Endothelial cell of umbilical vein (primary cell): Measurements from ENCODE around the gene PLCD4. TPM values are rescaled to one million over a fixed set of nuclear protein-coding genes. Genes with fewer than 3 reads are reported as not detected.
A peak's percentile ranks its signal among the peaks of the same experiment; 100 is the strongest.

ENCODE experiments used
- BruUV-seq: library from RNA; stranded (reverse); fragments of 400-500 nt; replicated peaks from 2 replicates; lab custom pipeline; 2021; lab: Mats Ljungman, UMichigan
- CTCF ChIA-PET: fragments of 300-600, 350-600 bp; sonication (Branson Sonifier 250); formaldehyde crosslinking; loops from one replicate; lab custom pipeline; 2021; ENCODE audit warnings: antibody characterized with exemption, inconsistent platforms; lab: Charles Lee
- POLR2A ChIA-PET: fragments of 300-600, 350-600 bp; sonication (Branson Sonifier 250); formaldehyde crosslinking; loops from one replicate; lab custom pipeline; 2021; ENCODE audit warnings: antibody characterized with exemption, inconsistent platforms; lab: Charles Lee
- DNase-seq: peaks from one replicate; pipeline ENCODE4 v3.0.0-alpha.2; 2011; ENCODE audit warnings: low read depth, low spot score
- FAIRE-seq: peaks from 2 replicates; lab custom pipeline; 2011; peaks lifted over from hg19 to GRCh38; lab: Jason Lieb, UNC
- H2AFZ ChIP-seq: 2 replicates; pipeline ENCODE4 v1.6.0; 2012; ENCODE audit warnings: low read depth, low read length, control low read depth, inconsistent platforms
- H3K27ac ChIP-seq: 2 replicates; pipeline ENCODE4 v1.5.1; 2011; ENCODE audit warnings: low read depth, mild to moderate bottlenecking, control low read depth, low read length, moderate library complexity; ENCODE audit not compliant: insufficient read depth
- H3K27me3 ChIP-seq, 2 experiments: 2 replicates each; pipeline versions ENCODE4 v1.6.0 to v1.6.1; 2011; ENCODE audit warnings: low read length in 2 of 2, mixed read lengths in 1 of 2; ENCODE audit not compliant: control insufficient read depth in 2 of 2, insufficient read depth in 2 of 2
- H3K36me3 ChIP-seq, 2 experiments: 2 replicates in 1 of 2; 3 replicates in 1 of 2; pipeline ENCODE4 v1.5.1; 2011; ENCODE audit warnings: low read length in 2 of 2, mild to moderate bottlenecking in 1 of 2, moderate library complexity in 1 of 2; ENCODE audit not compliant: control insufficient read depth in 2 of 2, insufficient read depth in 2 of 2; ENCODE audit errors: extremely low read depth in 1 of 2
- H3K4me1 ChIP-seq: 3 replicates; pipeline ENCODE4 v1.5.1; 2011; ENCODE audit warnings: mild to moderate bottlenecking, low read length; ENCODE audit not compliant: control insufficient read depth, insufficient read depth; ENCODE audit errors: extremely low read depth
- H3K4me2 ChIP-seq: 2 replicates; pipeline ENCODE4 v1.6.1; 2011; ENCODE audit warnings: low read length, control low read depth, mixed read lengths; ENCODE audit not compliant: insufficient read depth
- H3K4me3 ChIP-seq, 3 experiments: fragments of 200-600 bp in 1 of 3; sonication (generic), shearing (Covaris generic) in 1 of 3; replicated peaks in 1 of 3; 2 replicates each; pipeline ENCODE4 v1.5.1; 2011 to 2016; ENCODE audit warnings: control low read depth in 3 of 3, low read length in 3 of 3, mild to moderate bottlenecking in 2 of 3, inconsistent platforms in 1 of 3, low read depth in 1 of 3, moderate library complexity in 1 of 3; ENCODE audit not compliant: insufficient read depth in 1 of 3
- H3K79me2 ChIP-seq: 2 replicates; pipeline ENCODE4 v1.6.0; 2012; ENCODE audit warnings: low read length, inconsistent platforms; ENCODE audit not compliant: control insufficient read depth, insufficient read depth
- H3K9ac ChIP-seq: replicated peaks from 2 replicates; pipeline ENCODE3; 2011; ENCODE audit warnings: low read length, control low read depth; ENCODE audit not compliant: insufficient read depth; ENCODE audit errors: extremely low read depth
- H3K9me1 ChIP-seq: replicated peaks from 3 replicates; pipeline ENCODE4 v1.6.0; 2011; ENCODE audit warnings: mild to moderate bottlenecking, low read length; ENCODE audit not compliant: control insufficient read depth, insufficient read depth; ENCODE audit errors: extremely low read depth
- H3K9me3 ChIP-seq: replicated peaks from 2 replicates; pipeline ENCODE4 v1.5.1; 2012; ENCODE audit warnings: low read length, inconsistent platforms; ENCODE audit not compliant: control insufficient read depth, insufficient read depth
- H4K20me1 ChIP-seq: replicated peaks from 2 replicates; pipeline ENCODE3; 2011; ENCODE audit warnings: mild to moderate bottlenecking, low read length; ENCODE audit not compliant: control insufficient read depth, insufficient read depth; ENCODE audit errors: extremely low read depth
- EZH2 ChIP-seq: IDR thresholded peaks from 2 replicates; pipeline ENCODE4 v1.6.1; 2012; ENCODE audit warnings: borderline replicate concordance, low read depth, mild to moderate bottlenecking, moderate library complexity, low read length, inconsistent platforms; ENCODE audit not compliant: severe bottlenecking
- FOS ChIP-seq: IDR thresholded peaks from 2 replicates; pipeline ENCODE4 v1.6.1; 2011; ENCODE audit warnings: mild to moderate bottlenecking, low read length, moderate library complexity, borderline replicate concordance; ENCODE audit not compliant: insufficient read depth
- JUN ChIP-seq: IDR thresholded peaks from 2 replicates; pipeline ENCODE4 v1.6.1; 2011; ENCODE audit warnings: borderline replicate concordance, low read depth; ENCODE audit not compliant: insufficient read length, insufficient read depth
- MYC ChIP-seq: IDR thresholded peaks from one replicate; pipeline ENCODE4 v1.6.1; 2011; ENCODE audit warnings: mild to moderate bottlenecking, low read depth, low read length
- POLR2AphosphoS5 ChIP-seq: IDR thresholded peaks from 2 replicates; pipeline ENCODE4 v1.6.1; 2012; ENCODE audit warnings: low read depth, mild to moderate bottlenecking, control low read depth, low read length, moderate library complexity; ENCODE audit not compliant: insufficient read depth
- dilution Hi-C: fragments of 300-500 bp; cut with MboI; formaldehyde crosslinking; loops from one replicate; pipeline ENCODE4 v1.15.0; 2019; ENCODE audit warnings: low sequenced_read_pairs; ENCODE audit not compliant: extremely low pct_ligation_motif_present
- intact Hi-C: fragments of 100-400 bp; cut with micrococcal nuclease; formaldehyde crosslinking; loops from one replicate; pipeline ENCODE4 v1.10.0; 2022
- polyA plus RNA-seq, 4 experiments: library from polyadenylated mRNA; depleted of rRNA in 3 of 4; stranded (reverse) in 3 of 4; unstranded in 1 of 4; fragments of >200 nt; gene quantifications; 2 replicates each; pipeline versions ENCODE4 v1.2.1 to v1.2.3, GENCODE V29; 2011 to 2012; ENCODE audit warnings: missing spikeins in 1 of 4
- total RNA-seq: library from RNA; stranded (reverse); gene quantifications from 2 replicates; pipeline ENCODE4 v1.2.3, GENCODE V29; 2021

Gene PLCD4
- total and polyA plus RNA-seq, 2 donors (not counting 3 experiments of a cell fraction or from before 2014, with no cell fraction given): 2.2 to 3.1 TPM

DNA sequence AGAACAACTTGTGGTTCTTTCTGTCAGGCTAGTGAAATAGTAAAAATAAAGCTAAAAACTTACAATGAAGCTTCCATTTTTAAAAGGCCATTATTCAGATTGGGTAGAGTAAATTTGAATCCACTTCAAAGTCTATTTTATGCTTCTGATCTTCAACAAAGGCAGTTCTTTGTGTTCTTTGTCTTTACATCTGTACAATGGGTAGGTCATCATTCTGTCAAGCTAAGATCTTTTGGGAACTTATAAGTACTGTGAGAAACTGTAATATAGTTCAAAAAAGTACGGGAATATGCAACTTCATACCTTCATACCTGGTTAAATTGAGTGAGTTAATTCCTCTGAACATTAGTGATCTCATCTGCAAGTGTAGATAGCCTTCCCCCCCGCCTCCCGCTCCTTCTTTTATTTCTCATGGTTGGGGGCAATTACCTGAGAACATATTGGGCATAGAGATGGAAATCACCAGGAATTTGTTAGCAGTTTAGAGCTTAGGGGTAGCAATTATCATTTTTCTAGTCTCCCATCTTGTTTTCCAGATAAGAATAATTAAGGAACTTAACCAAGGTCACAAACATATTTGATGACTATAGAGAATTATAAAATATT, 29.3 kb upstream of the PLCD4 start:
- POLR2A ChIA-PET: no interaction called here
- Histone ChIP-seq H3K27ac (no peak overlapping the region), H3K9ac (no peak overlapping the region), H4K20me1 (peaks cover 2% of the 10 kb centered on the region), H3K36me3 (peaks cover 0 to 4% of the 10 kb centered on the region in 2 experiments), H2AFZ (no peak overlapping the region), H3K9me1 (peaks cover 2% of the 10 kb centered on the region), H3K27me3 (no peaks in the 10 kb centered on the region), H3K4me1 (peaks cover 5% of the 10 kb centered on the region), H3K79me2 (peaks cover 57% of the 10 kb centered on the region), H3K4me3 (no peak overlapping the region), H3K4me2 (no peak overlapping the region), H3K9me3 (no peaks in the 10 kb centered on the region)
- dilution Hi-C loops: no loop called here
- intact Hi-C loops: no loop called here
- CTCF ChIA-PET: interaction anchor here (0.8 to 2.0 kb wide), 3 partner anchors 20 to 269 kb away, joined by 3 to 7 read pairs (median 6); no protein-coding TSS in a partner anchor
- no peak for TF ChIP-seq POLR2AphosphoS5
- TF ChIP-seq MYC: no peak
- DNase-seq (no peak), FAIRE-seq (no peak)
- no TSS peak for BruUV-seq

DNA sequence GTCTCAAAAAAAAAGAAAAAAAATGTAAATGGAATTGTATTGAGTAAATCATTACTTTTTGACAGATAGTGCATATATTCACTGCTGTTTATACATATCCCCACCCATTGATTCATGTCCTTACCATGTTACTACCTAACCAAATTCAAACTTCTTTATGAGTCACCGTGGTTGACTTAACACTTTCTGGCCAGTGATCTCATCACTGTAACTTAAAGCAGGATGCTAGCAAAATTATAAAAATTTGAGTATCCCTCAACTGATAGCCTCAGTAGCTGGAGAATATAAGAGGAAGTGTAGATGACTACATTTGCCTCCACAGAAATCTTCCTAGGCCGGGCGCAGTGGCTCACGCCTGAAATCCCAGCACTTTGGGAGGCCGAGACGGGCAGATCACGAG, 25.6 kb upstream of the PLCD4 start:
- intact Hi-C loops: no loop called here
- peaks cover 25% of the 10 kb centered on the region for H3K79me2 ChIP-seq
- POLR2A ChIA-PET: no interaction called here

More for the DNA sequence above, 25.6 kb upstream of the PLCD4 start:
- Histone ChIP-seq H3K4me2 (no peak overlapping the region), H3K27me3 (no peaks in the 10 kb centered on the region), H4K20me1 (peaks cover 2% of the 10 kb centered on the region), H3K9ac (no peak overlapping the region), H3K4me1 (peaks cover 5% of the 10 kb centered on the region), H3K27ac (peak overlapping the region; percentile 27), H3K4me3 (no peak overlapping the region), H2AFZ (no peak overlapping the region), H3K9me3 (no peaks in the 10 kb centered on the region), H3K36me3 (peaks cover 13 to 18% of the 10 kb centered on the region in 2 experiments), H3K9me1 (peaks cover 2% of the 10 kb centered on the region)
- CTCF ChIA-PET: interaction anchor here (0.6 to 1.1 kb wide), 3 partner anchors 11 to 594 kb away, joined by 3 read pairs; partner anchors contain the start of gene CNPPD1
- dilution Hi-C loops: no loop called here
- no peak for FAIRE-seq
- BruUV-seq: no TSS peak
- peak; percentile 47 for TF ChIP-seq JUN
- peak; percentile 69 for TF ChIP-seq FOS
- TF ChIP-seq EZH2: no peak
- peak; percentile 11 for DNase-seq
